H4 (cell line): Measurements from ENCODE around the gene ZSCAN2. TPM values are rescaled to one million over a fixed set of nuclear protein-coding genes. Genes with fewer than 3 reads are reported as not detected.
"Not testable (repeated sequence)": the region's sequence is repeated elsewhere in the genome, so short reads cannot be mapped to it uniquely, and the experiment has no call there.

ENCODE experiments used
- DNase-seq: peaks from one replicate; pipeline ENCODE4 v3.0.0-alpha.2; 2015; ENCODE audit warnings: low spot score
- total RNA-seq: library from RNA; depleted of rRNA; stranded (reverse); fragments of >200 nt; shearing (Covaris generic); gene quantifications from 2 replicates; pipeline ENCODE4 v1.2.3, GENCODE V29; 2014

ZSCAN2 gene
- total RNA-seq, 1 experiment from 2014 or later = 7.6 TPM

GRCh38 chr15:84641871-84642270 is 41.1 kb downstream of the ZSCAN2 start:
- DNase-seq = not testable (repeated sequence)

- DNase-seq = not testable (repeated sequence)
These were observed 41.8 kb downstream of the ZSCAN2 start for GRCh38 chr15:84642640-84643039.

- DNase-seq = no peak
These were observed 43.0 kb downstream of the ZSCAN2 start for GRCh38 chr15:84643838-84644237.

GRCh38 chr15:84645496-84645895 is 44.7 kb downstream of the ZSCAN2 start:
- no peak for DNase-seq

GRCh38 chr15:84645997-84646396 is 45.2 kb downstream of the ZSCAN2 start:
- DNase-seq = no peak

GRCh38 chr15:84647726-84648125 is 46.9 kb downstream of the ZSCAN2 start:
- DNase-seq = no peak

GRCh38 chr15:84648539-84648938 is 47.7 kb downstream of the ZSCAN2 start:
- no peak for DNase-seq

GRCh38 chr15:84649706-84650105 is 48.9 kb downstream of the ZSCAN2 start:
- no peak for DNase-seq

- DNase-seq = no peak
These were observed 52.7 kb downstream of the ZSCAN2 start for GRCh38 chr15:84653584-84653909.

GRCh38 chr15:84653910-84654688 is 53.3 kb downstream of the ZSCAN2 start, which contains the start of gene WDR73:
Gene WDR73, minus strand, starts transcription at chr15:84654283. Its CDS starts 9 bp downstream, at chr15:84654274.
- DNase-seq = peak; percentile 90

GRCh38 chr15:84654689-84655453 is 54.1 kb downstream of the ZSCAN2 start:
- peak; percentile 84 for DNase-seq

GRCh38 chr15:84656972-84657371 is 56.2 kb downstream of the ZSCAN2 start:
- DNase-seq = no peak

- no peak for DNase-seq
These were observed 56.9 kb downstream of the ZSCAN2 start for GRCh38 chr15:84657748-84658079.

- DNase-seq = peak; percentile 55
These were observed 57.4 kb downstream of the ZSCAN2 start, which contains the start of gene NMB for GRCh38 chr15:84658080-84658787. Gene NMB, minus strand, starts transcription at chr15:84658199. Its CDS starts 47 bp downstream, at chr15:84658152.

- DNase-seq = no peak
These were observed 58.1 kb downstream of the ZSCAN2 start for GRCh38 chr15:84658788-84659411.

GRCh38 chr15:84659904-84660781 is 59.3 kb downstream of the ZSCAN2 start:
- no peak for DNase-seq

- DNase-seq = no peak
These were observed 60.2 kb downstream of the ZSCAN2 start for GRCh38 chr15:84661001-84661400.

GRCh38 chr15:84666373-84666772 is 65.6 kb downstream of the ZSCAN2 start:
- DNase-seq = no peak

- DNase-seq = no peak
These were observed 67.6 kb downstream of the ZSCAN2 start for GRCh38 chr15:84668221-84668982.

- DNase-seq = peak; percentile 27
These were observed 68.9 kb downstream of the ZSCAN2 start for GRCh38 chr15:84669726-84670125.
